Fibroblast of lung (primary cell): ENCODE measurements around the gene NXN.

Experiments used
- CTCF ChIP-seq, 2 donors: IDR thresholded peaks in 1 of 2; conservative IDR thresholded peaks in 1 of 2; 1 replicate in 1 of 2; 2 replicates in 1 of 2; pipeline ENCODE4 v1.5.1; 2011 to 2012; ENCODE audit warnings: low read length in 2 of 2, control low read depth in 1 of 2, inconsistent platforms in 1 of 2, low read depth in 1 of 2, mild to moderate bottlenecking in 1 of 2
- EZH2 ChIP-seq: IDR thresholded peaks from 2 replicates; pipeline ENCODE4 v1.5.1; 2012; ENCODE audit warnings: low read length, control low read depth, mild to moderate bottlenecking; ENCODE audit errors: missing control alignments

DNA sequence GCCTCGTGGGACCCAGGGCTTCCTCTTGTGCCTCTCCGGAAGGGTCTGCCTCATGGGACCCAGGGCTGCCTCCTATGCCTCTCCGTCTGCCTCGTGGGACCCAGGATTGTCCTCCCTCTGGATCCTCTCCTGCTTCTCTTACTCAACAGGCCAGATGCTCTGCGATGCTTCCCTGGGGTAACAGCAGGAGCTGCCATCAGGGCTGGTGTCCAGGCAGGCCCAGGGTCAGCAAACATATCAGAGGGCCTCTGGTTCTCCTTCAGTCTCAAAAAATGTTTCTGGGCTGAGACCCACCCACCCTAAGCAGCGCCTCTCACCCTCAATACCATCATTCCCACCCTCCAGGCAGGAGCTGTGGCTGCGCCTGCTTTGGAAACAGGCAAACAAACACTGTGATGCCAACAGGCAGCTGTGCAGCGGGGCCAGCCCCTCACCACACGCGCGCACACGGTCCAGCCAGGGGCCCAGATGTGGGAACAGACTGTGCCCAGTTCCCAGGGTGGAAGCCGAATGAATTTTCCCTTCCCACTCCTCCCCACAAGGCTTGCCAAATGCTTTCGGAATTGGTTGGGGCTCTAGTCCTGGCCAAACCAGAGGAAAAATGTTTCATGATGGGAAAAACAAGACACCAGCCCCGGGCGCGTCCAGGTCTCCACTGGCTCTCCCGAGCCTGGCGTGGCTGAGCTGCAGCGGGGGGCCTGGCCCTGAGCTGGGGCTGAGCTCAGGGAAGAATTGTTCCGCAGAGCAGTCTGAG lies 28.6 kb upstream of the NXN start:
- TF ChIP-seq CTCF (conservative IDR thresholded peaks at IDR 0.05 in 1 of 2, IDR thresholded peaks at IDR 0.05 in 1 of 2; ENCODE audit: low read depth in 1 of 2, low read length in 2 of 2) (no peak), EZH2 (no peak)
